Lung (tissue), 12 donors: ENCODE data around the gene ZFYVE28. TPM values are rescaled to one million over a fixed set of nuclear protein-coding genes. Genes with fewer than 3 reads are reported as not detected.

ENCODE experiments used
- ATAC-seq: fragments of 200-7000 bp; cut with Tn5 transposase; one replicate; pipeline ENCODE4 v1.9.1; 2020; ENCODE audit warnings: moderate number of reproducible peaks; ENCODE audit not compliant: insufficient read depth, low FRiP score
- DNase-seq, 3 donors: peaks; one replicate each; pipeline ENCODE4 v3.0.0-alpha.2; 2013 to 2017
- H3K27ac ChIP-seq, 2 donors: one replicate each; pipeline ENCODE4 v1.5.1; 2013; ENCODE audit warnings: mild to moderate bottlenecking in 2 of 2, moderate library complexity in 2 of 2, control low read depth in 1 of 2, inconsistent platforms in 1 of 2, low read depth in 1 of 2, low read length in 1 of 2
- H3K27me3 ChIP-seq, 3 donors: one replicate each; pipeline ENCODE4 v1.5.1; 2013; ENCODE audit warnings: low read length in 2 of 3; ENCODE audit not compliant: control insufficient read depth in 3 of 3, insufficient read depth in 3 of 3
- H3K36me3 ChIP-seq, 4 donors: one replicate each; pipeline ENCODE4 v1.5.1; 2013; ENCODE audit warnings: low read length in 4 of 4, mild to moderate bottlenecking in 1 of 4, moderate library complexity in 1 of 4; ENCODE audit not compliant: control insufficient read depth in 4 of 4, insufficient read depth in 4 of 4
- H3K4me1 ChIP-seq, 5 donors: one replicate each; pipeline ENCODE4 v1.5.1; 2013; ENCODE audit warnings: low read length in 5 of 5, mild to moderate bottlenecking in 2 of 5, moderate library complexity in 1 of 5; ENCODE audit not compliant: control insufficient read depth in 5 of 5, insufficient read depth in 5 of 5
- H3K4me3 ChIP-seq: one replicate; pipeline ENCODE4 v1.5.1; 2013; ENCODE audit warnings: mild to moderate bottlenecking, control low read depth, moderate library complexity
- H3K9ac ChIP-seq, 2 donors: one replicate each; pipeline ENCODE4 v1.5.1; 2013; ENCODE audit warnings: low read length in 2 of 2, control low read depth in 1 of 2; ENCODE audit not compliant: insufficient read depth in 1 of 2
- H3K9me3 ChIP-seq, 4 donors: one replicate each; pipeline ENCODE4 v1.5.1; 2013; ENCODE audit warnings: low read length in 3 of 4, mild to moderate bottlenecking in 1 of 4, moderate library complexity in 1 of 4; ENCODE audit not compliant: control insufficient read depth in 4 of 4, insufficient read depth in 3 of 4
- CTCF ChIP-seq: IDR thresholded peaks from 2 replicates; pipeline ENCODE4 v1.5.1; 2012; ENCODE audit warnings: mild to moderate bottlenecking; ENCODE audit errors: control extremely low read depth, extremely low read depth
- WGBS, 2 donors: extraction: QIAGEN DNeasy Blood & Tissue Kit; methylation state at CpG; one replicate each; pipeline ENCODE4 v1.1.7; 2013; 5-methylcytosine and 5-hydroxymethylcytosine counted together
- polyA plus RNA-seq, 2 donors: library from polyadenylated mRNA; stranded (reverse); fragments of 200-250 nt; gene quantifications; one replicate each; pipeline ENCODE4 v1.2.1, GENCODE V29; 2013
- total RNA-seq, 2 donors: library from RNA; depleted of rRNA in 1 of 2; stranded (reverse); fragments of >200 nt in 1 of 2; gene quantifications; one replicate each; pipeline ENCODE4 v1.2.1, GENCODE V29; 2014 to 2021
- donor health status: control.
- donor health status: control.
- donor health status: Bipolar disorder and iron deficiency.
- donor health status: healthy.
- donor health status: DM: yes; HTN: yes; CAD: no.

The ZFYVE28 gene
- total and polyA plus RNA-seq, 4 donors: 6.8 to 10.3 (median 7.6) TPM

- H3K4me3 ChIP-seq: no peak overlapping the region
- no peak for DNase-seq
- ATAC-seq: no peak
- TF ChIP-seq CTCF: no peak
- H3K9ac ChIP-seq: no peak overlapping the region
- H3K9me3 ChIP-seq: no peaks in the 10 kb centered on the region
- peaks cover 0 to 9% (median 2%) of the 10 kb centered on the region in 5 donors for H3K4me1 ChIP-seq
- no peak overlapping the region for H3K27ac ChIP-seq
- H3K36me3 ChIP-seq: peaks cover 0 to 3% (median 0%) of the 10 kb centered on the region in 4 donors
- WGBS, 2 donors: 32 to 36% methylated on average over 33 to 35 of the region's 35 CpGs
- H3K27me3 ChIP-seq: peaks cover 0 to 2% (median 0%) of the 10 kb centered on the region in 3 donors
Measured at GRCh38 chr4:2462992-2463762, 44.7 kb upstream of the ZFYVE28 start.

DNA sequence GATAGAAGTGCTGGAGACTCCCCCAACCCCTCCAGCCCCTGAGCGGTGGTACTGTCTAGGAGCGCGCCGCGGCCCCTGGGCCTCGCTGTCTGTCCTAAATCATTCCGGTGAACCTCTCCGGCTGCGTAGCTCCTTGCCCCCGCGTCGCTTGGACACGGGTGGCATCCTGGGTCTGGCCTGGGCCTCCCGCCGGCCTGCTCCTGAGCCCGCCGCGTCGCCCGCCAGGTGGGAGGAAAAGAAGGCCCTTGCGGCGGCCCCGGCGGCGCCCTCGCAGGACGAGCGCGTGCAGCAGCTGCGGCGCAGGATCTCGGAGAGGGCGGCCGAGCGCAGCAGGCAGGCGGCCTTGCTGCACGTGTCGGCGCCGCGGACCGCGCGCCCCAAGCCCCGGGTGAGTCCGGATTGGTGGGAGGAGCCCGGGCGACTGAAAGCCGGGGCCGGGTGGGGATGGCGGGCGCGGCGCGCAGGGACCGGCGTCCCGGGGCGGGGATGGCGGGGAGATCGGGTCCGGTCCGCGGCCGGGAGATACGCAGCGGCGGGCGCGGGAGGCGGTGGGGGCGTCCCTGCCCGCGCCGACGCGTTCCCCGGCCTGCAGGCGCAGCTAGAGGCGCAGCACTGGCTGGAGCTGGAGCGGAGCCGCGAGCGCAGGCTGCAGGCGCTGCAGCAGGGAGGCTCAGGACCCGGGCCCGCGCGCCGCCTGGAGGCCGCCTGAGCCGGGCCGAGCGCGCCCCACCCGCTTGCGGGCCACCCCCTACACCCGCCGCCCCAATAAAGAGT lies 44.0 kb upstream of the ZFYVE28 start:
- ATAC-seq (peak; percentile 86), DNase-seq (peak; percentile 77 to 89 (median 78))
- 6% methylated on average over 79 to 99 of the region's 99 CpGs for WGBS, 2 donors
- Histone ChIP-seq H3K4me3 (peak overlapping the region; percentile 24), H3K27me3 (peaks cover 0 to 2% (median 0%) of the 10 kb centered on the region in 3 donors), H3K9ac (no peak overlapping the region), H3K36me3 (peaks cover 0 to 3% (median 0%) of the 10 kb centered on the region in 4 donors), H3K27ac (no peak overlapping the region), H3K9me3 (no peaks in the 10 kb centered on the region), H3K4me1 (peaks cover 0 to 6% (median 0%) of the 10 kb centered on the region in 5 donors)
- TF ChIP-seq CTCF: peak; percentile 59

DNA sequence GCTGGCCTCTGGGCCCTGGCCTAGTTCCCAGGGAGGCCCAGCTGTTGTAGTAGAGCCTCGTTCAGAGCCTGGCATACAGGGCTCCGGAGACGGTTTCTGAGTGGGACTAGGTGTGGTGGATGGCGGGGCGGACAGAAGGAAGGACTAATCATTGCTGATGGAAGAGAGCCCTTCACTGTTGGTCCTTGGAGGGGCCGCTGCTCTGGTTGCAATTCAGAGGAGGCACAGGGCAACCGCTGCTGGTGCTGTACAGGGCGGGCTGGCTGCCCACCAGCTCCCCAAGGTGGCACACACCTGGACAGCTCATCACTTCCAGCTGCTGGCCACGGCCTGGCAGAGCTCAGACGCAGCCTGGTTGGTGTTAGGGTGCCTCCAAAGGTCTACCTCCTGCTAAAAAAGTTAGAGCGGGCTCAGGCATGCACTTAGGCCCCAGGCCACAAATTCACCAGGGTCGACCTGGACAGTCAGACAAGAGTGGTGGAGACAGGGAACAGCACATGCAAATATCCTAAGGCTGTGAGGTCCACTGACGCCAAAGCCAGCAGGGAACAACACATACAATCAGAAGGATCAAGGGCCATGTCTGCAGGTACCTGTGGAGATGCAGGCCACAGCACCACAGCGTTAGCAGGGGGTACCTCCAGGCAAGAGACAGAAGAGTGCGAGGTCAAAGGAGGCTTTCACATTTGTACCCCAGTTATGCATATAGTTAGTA lies 43.0 kb upstream of the ZFYVE28 start:
- TF ChIP-seq CTCF: no peak
- Histone ChIP-seq H3K9me3 (no peaks in the 10 kb centered on the region), H3K9ac (no peak overlapping the region), H3K4me1 (peaks cover 0 to 6% (median 0%) of the 10 kb centered on the region in 5 donors), H3K4me3 (no peak overlapping the region), H3K36me3 (peaks cover 0 to 3% (median 0%) of the 10 kb centered on the region in 4 donors), H3K27me3 (peaks cover 0 to 2% (median 0%) of the 10 kb centered on the region in 3 donors), H3K27ac (no peak overlapping the region)
- DNase-seq: no peak
- no peak for ATAC-seq
- 90 to 92% methylated on average over 15 of the region's 15 CpGs for WGBS, 2 donors
